GM12878 (cell line): Measurements from ENCODE around the gene CCL4. TPM values are rescaled to one million over a fixed set of nuclear protein-coding genes. Genes with fewer than 3 reads are reported as not detected.

Experiments
- ATAC-seq: fragments of 200-7000 bp; cut with Tn5 transposase; 3 replicates; pipeline ENCODE4 v1.9.1; 2020; ENCODE audit warnings: mild to moderate bottlenecking, moderate library complexity
- BruUV-seq: library from RNA; stranded (reverse); fragments of 400-500 nt; replicated peaks from 2 replicates; lab custom pipeline; 2021; lab: Mats Ljungman, UMichigan
- CTCF ChIA-PET: fragments of 300-600 bp; sonication (Branson Sonifier 250); formaldehyde crosslinking; extraction: SDS; loops from one replicate; lab custom pipeline; 2021; ENCODE audit warnings: inconsistent platforms; lab: Yijun Ruan, JAX
- POLR2A ChIA-PET: fragments of 350-600 bp; formaldehyde crosslinking; extraction: SDS; loops from one replicate; lab custom pipeline; 2021; ENCODE audit warnings: inconsistent platforms; lab: Charles Lee
- RAD21 ChIA-PET: fragments of 300-600 bp; sonication (Branson Sonifier 250); formaldehyde crosslinking; loops from one replicate; lab custom pipeline; 2023; ENCODE audit warnings: antibody characterized with exemption; ENCODE audit not compliant: unreplicated experiment; lab: Charles Lee
- SMC1A ChIA-PET: fragments of 300-600 bp; sonication (Branson Sonifier 250); formaldehyde crosslinking; loops from one replicate; lab custom pipeline; 2023; ENCODE audit not compliant: unreplicated experiment, uncharacterized antibody; lab: Charles Lee
- DNase-seq: peaks from one replicate; pipeline ENCODE4 v3.0.0-alpha.2; 2011; ENCODE audit warnings: low read depth, low spot score
- FAIRE-seq: peaks from 3 replicates; lab custom pipeline; 2011; peaks lifted over from hg19 to GRCh38; lab: Jason Lieb, UNC
- H2AFZ ChIP-seq: 2 replicates; pipeline ENCODE4 v1.6.0; 2011; ENCODE audit warnings: low read depth, low read length, control low read depth; ENCODE audit not compliant: control insufficient read depth
- H3K27ac ChIP-seq: 2 replicates; pipeline ENCODE4 v1.5.1; 2011; ENCODE audit warnings: control low read depth; ENCODE audit not compliant: control insufficient read depth, insufficient read depth
- H3K27me3 ChIP-seq, 2 experiments: replicated peaks in 1 of 2; 2 replicates each; pipeline versions ENCODE4 v1.6.0 to v1.6.1; 2011; ENCODE audit warnings: low read length in 1 of 2; ENCODE audit not compliant: control insufficient read depth in 2 of 2, insufficient read depth in 2 of 2
- H3K36me3 ChIP-seq, 2 experiments: 2 replicates each; pipeline ENCODE4 v1.5.1; 2011; ENCODE audit warnings: low read length in 1 of 2; ENCODE audit not compliant: control insufficient read depth in 2 of 2, insufficient read depth in 2 of 2
- H3K4me1 ChIP-seq: 2 replicates; pipeline ENCODE4 v1.6.1; 2011; ENCODE audit warnings: mild to moderate bottlenecking, low read length, moderate library complexity, mixed read lengths; ENCODE audit not compliant: control insufficient read depth, insufficient read depth
- H3K4me2 ChIP-seq: 2 replicates; pipeline ENCODE4 v1.6.0; 2011; ENCODE audit warnings: control low read depth; ENCODE audit not compliant: control insufficient read depth, insufficient read depth
- H3K4me3 ChIP-seq: fragments of 200-600 bp; sonication (generic); 2 replicates; pipeline ENCODE4 v1.5.1; 2016
- H3K79me2 ChIP-seq: 2 replicates; pipeline ENCODE4 v1.6.0; 2011; ENCODE audit warnings: low read length; ENCODE audit not compliant: control insufficient read depth, insufficient read depth
- H3K9ac ChIP-seq: 2 replicates; pipeline ENCODE4 v1.8.0; 2011; ENCODE audit warnings: low read length, control low read depth, mixed read lengths; ENCODE audit not compliant: control insufficient read depth, insufficient read depth
- H3K9me3 ChIP-seq: replicated peaks from 3 replicates; pipeline ENCODE4 v1.5.1; 2011; ENCODE audit warnings: mild to moderate bottlenecking, low read length; ENCODE audit not compliant: control insufficient read depth, insufficient read depth
- H4K20me1 ChIP-seq: 2 replicates; pipeline ENCODE4 v1.6.0; 2011; ENCODE audit not compliant: control insufficient read depth, insufficient read depth
- FOS ChIP-seq: IDR thresholded peaks from 3 replicates; pipeline ENCODE4 v1.6.1; 2011; ENCODE audit warnings: borderline replicate concordance; ENCODE audit not compliant: insufficient read length; ENCODE audit errors: extremely low read depth
- HDGF ChIP-seq: fragments of 450-650 bp; IDR thresholded peaks from 2 replicates; pipeline ENCODE4 v1.6.1; 2016; ENCODE audit warnings: antibody characterized with exemption
- NFXL1 ChIP-seq: fragments of 450-650 bp; IDR thresholded peaks from 2 replicates; pipeline ENCODE4 v1.6.1; 2017; ENCODE audit warnings: antibody characterized with exemption, mild to moderate bottlenecking, borderline replicate concordance
- NR2F1 ChIP-seq: fragments of 450-650 bp; conservative IDR thresholded peaks from 2 replicates; pipeline ENCODE4 v1.6.1; 2017; ENCODE audit warnings: mild to moderate bottlenecking
- WGBS: methylation state at CpG from one replicate; pipeline ENCODE4 v1.1.6; 2016; ENCODE audit warnings: low lambda C conversion rate; ENCODE audit not compliant: insufficient replicate concordance, insufficient coverage; ENCODE audit errors: missing lambda C conversion rate; 5-methylcytosine and 5-hydroxymethylcytosine counted together
- in situ Hi-C: fragments of 300-500 bp; cut with MboI; formaldehyde crosslinking; loops from 9 replicates; pipeline ENCODE4 v1.14.3; 2018; ENCODE audit warnings: mixed read lengths
- intact Hi-C: fragments of 100-400 bp; cut with micrococcal nuclease; formaldehyde crosslinking; loops from one replicate; pipeline ENCODE4 v1.14.2; 2022; ENCODE audit not compliant: unreplicated experiment
- polyA plus RNA-seq, 11 experiments: library from polyadenylated mRNA; depleted of rRNA in 4 of 11; unstranded in 6 of 11; stranded (reverse) in 5 of 11; fragments of >200 nt; fragmentation: Nextera tagmentation in 4 of 11; fragmentation: Illumina TruSeq in 1 of 11; extraction: Ambion mirVana in 4 of 11; extraction: Trizol in 1 of 11; gene quantifications; 1 replicate in 1 of 11; 2 replicates in 10 of 11; pipeline versions ENCODE4 v1.2.1 to v1.2.3, GENCODE V29; 2011 to 2016; ENCODE audit warnings: inconsistent platforms in 2 of 11, missing spikeins in 2 of 11, low read depth in 1 of 11
- total RNA-seq, 4 experiments: library from RNA; depleted of rRNA in 3 of 4; stranded (reverse); fragments of >200 nt in 3 of 4; fragmentation: Illumina TruSeq in 1 of 4; extraction: Trizol in 1 of 4; gene quantifications; 2 replicates each; pipeline versions ENCODE4 v1.2.1 to v1.2.3, GENCODE V29; 2013 to 2021
- TF ChIP-seq, protein P1 (sequence below): fragments of 450-650 bp; IDR thresholded peaks from 2 replicates; pipeline ENCODE4 v1.6.1; 2016; ENCODE audit warnings: mild to moderate bottlenecking, moderate library complexity, borderline replicate concordance

CCL4 gene
- total and polyA plus RNA-seq, 10 of the 15 experiments (the other 5 are each of a cell fraction or from before 2014, with no cell fraction given) = 18.7 to 741 (median 79.4) TPM

DNA sequence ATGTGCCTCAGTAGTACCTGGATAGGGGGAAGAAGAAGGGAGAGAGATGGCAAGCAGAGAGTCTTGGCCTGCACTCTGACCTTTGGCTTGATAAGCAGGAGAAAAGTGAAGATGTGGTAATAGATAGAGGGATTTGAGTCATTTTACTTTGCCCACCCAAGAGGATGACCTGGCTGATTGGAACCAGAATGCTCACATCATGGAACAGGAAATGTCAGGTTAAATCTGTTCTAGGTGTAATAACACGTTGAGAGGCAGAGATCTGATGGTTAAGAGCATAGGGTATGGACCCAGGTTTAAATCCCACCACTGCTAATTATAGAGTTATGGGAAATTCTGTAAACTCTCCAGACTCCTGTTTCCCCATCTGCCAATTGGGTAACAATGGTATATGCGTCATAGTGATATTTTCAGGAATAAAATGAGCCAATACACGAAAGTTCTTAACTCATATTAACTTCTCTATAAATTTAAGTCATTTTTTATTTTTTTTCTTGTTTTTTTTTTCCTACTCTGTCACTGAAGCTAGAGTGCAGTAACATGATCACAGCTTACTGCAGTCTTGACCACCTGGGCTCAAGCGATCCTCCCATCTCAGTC, 47.6 kb upstream of the CCL4 start:
- intact Hi-C loops (no loop called here), in situ Hi-C loops (no loop called here)
- H3K9me3 ChIP-seq = no peaks in the 10 kb centered on the region; the same call in 2 of the 3 replicates
- SMC1A ChIA-PET = interaction anchor here (0.6 to 1.4 kb wide), 3 partner anchors 17 to 688 kb away, joined by 3 to 5 read pairs (median 3); no protein-coding TSS in a partner anchor
- H4K20me1 ChIP-seq = no peaks in the 10 kb centered on the region
- ATAC-seq = no peak
- no peak for DNase-seq
- no peaks in the 10 kb centered on the region for H3K36me3 ChIP-seq
- no peak overlapping the region for H3K27ac ChIP-seq
- no peak overlapping the region for H3K4me2 ChIP-seq
- H3K79me2 ChIP-seq = no peaks in the 10 kb centered on the region
- BruUV-seq = no TSS peak
- CTCF ChIA-PET = interaction anchor here (1.6 to 2.2 kb wide), 3 partner anchors 11 to 93 kb away, joined by 6 to 8 read pairs (median 8); no protein-coding TSS in a partner anchor
- no peak for FAIRE-seq
- RAD21 ChIA-PET = interaction anchor here (1.3 kb wide), 1 partner anchor 17 kb away, joined by 4 read pairs; no protein-coding TSS in a partner anchor
- no peak overlapping the region for H3K9ac ChIP-seq
- no peak for TF ChIP-seq NFXL1
- TF ChIP-seq, protein P1, sequence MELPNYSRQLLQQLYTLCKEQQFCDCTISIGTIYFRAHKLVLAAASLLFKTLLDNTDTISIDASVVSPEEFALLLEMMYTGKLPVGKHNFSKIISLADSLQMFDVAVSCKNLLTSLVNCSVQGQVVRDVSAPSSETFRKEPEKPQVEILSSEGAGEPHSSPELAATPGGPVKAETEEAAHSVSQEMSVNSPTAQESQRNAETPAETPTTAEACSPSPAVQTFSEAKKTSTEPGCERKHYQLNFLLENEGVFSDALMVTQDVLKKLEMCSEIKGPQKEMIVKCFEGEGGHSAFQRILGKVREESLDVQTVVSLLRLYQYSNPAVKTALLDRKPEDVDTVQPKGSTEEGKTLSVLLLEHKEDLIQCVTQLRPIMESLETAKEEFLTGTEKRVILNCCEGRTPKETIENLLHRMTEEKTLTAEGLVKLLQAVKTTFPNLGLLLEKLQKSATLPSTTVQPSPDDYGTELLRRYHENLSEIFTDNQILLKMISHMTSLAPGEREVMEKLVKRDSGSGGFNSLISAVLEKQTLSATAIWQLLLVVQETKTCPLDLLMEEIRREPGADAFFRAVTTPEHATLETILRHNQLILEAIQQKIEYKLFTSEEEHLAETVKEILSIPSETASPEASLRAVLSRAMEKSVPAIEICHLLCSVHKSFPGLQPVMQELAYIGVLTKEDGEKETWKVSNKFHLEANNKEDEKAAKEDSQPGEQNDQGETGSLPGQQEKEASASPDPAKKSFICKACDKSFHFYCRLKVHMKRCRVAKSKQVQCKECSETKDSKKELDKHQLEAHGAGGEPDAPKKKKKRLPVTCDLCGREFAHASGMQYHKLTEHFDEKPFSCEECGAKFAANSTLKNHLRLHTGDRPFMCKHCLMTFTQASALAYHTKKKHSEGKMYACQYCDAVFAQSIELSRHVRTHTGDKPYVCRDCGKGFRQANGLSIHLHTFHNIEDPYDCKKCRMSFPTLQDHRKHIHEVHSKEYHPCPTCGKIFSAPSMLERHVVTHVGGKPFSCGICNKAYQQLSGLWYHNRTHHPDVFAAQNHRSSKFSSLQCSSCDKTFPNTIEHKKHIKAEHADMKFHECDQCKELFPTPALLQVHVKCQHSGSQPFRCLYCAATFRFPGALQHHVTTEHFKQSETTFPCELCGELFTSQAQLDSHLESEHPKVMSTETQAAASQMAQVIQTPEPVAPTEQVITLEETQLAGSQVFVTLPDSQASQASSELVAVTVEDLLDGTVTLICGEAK = no peak
- no peak for TF ChIP-seq NR2F1
- TF ChIP-seq FOS = no peak
- TF ChIP-seq HDGF = no peak
- no peak overlapping the region for H2AFZ ChIP-seq
- no peaks in the 10 kb centered on the region for H3K4me1 ChIP-seq
- 42% methylated on average over 4 of the region's 4 CpGs for WGBS
- no peak overlapping the region for H3K4me3 ChIP-seq
- H3K27me3 ChIP-seq = no peaks in the 10 kb centered on the region
- POLR2A ChIA-PET = interaction anchor here (0.6 kb wide), 1 partner anchor 64 kb away, joined by 7 read pairs; no protein-coding TSS in a partner anchor
